ENCODE data around the gene CRABP1.

- TF ChIP-seq CTCF (IDR thresholded peaks at IDR 0.05) (no peak), POLR2A (IDR thresholded peaks at IDR 0.05) (no peak)
Measured at GRCh38 chr15:78323693-78324092, 16.5 kb upstream of the CRABP1 start.

All from right lobe of liver (tissue), 4 donors.